IMR-90 (cell line): ENCODE data around the gene EPB41L2. TPM values are rescaled to one million over a fixed set of nuclear protein-coding genes. Genes with fewer than 3 reads are reported as not detected.
A peak's percentile ranks its signal among the peaks of the same experiment; 100 is the strongest.

Source experiments
- ATAC-seq: fragments of 200-7000 bp; cut with Tn5 transposase; 2 replicates; pipeline ENCODE4 v1.9.1; 2020; ENCODE audit warnings: low read depth, mild to moderate bottlenecking, moderate library complexity
- BruUV-seq: library from RNA; stranded (reverse); fragments of 400-500 nt; replicated peaks from 2 replicates; lab custom pipeline; 2021; lab: Mats Ljungman, UMichigan
- CTCF ChIA-PET: fragments of 300-600 bp; formaldehyde crosslinking; extraction: SDS; loops from one replicate; lab custom pipeline; 2021; ENCODE audit warnings: antibody characterized with exemption; lab: Yijun Ruan, JAX
- POLR2A ChIA-PET: fragments of 300-600 bp; sonication (Branson Sonifier 250); formaldehyde crosslinking; loops from one replicate; lab custom pipeline; 2022; ENCODE audit warnings: antibody characterized with exemption; ENCODE audit not compliant: unreplicated experiment; lab: Charles Lee
- DNase-seq: peaks from one replicate; pipeline ENCODE4 v3.0.0; 2013
- H2AFZ ChIP-seq: replicated peaks from 2 replicates; pipeline ENCODE3; 2013; ENCODE audit warnings: low read length, mild to moderate bottlenecking; ENCODE audit not compliant: poor library complexity
- H2AK5ac ChIP-seq: 2 replicates; pipeline ENCODE4 v1.6.1; 2013; ENCODE audit warnings: low read depth, low read length, inconsistent platforms
- H2AK9ac ChIP-seq: replicated peaks from 2 replicates; pipeline ENCODE3; 2013; ENCODE audit warnings: mild to moderate bottlenecking, low read depth, low read length, moderate library complexity; ENCODE audit not compliant: poor library complexity
- H2BK120ac ChIP-seq: 2 replicates; pipeline ENCODE4 v1.6.1; 2013; ENCODE audit warnings: low read depth, low read length, inconsistent platforms
- H2BK15ac ChIP-seq: 3 replicates; pipeline ENCODE4 v1.6.1; 2013; ENCODE audit warnings: low read depth, low read length, inconsistent platforms
- H2BK20ac ChIP-seq: 2 replicates; pipeline ENCODE4 v1.6.1; 2013; ENCODE audit warnings: low read depth, mild to moderate bottlenecking, inconsistent platforms, low read length, moderate library complexity
- H2BK5ac ChIP-seq: 2 replicates; pipeline ENCODE4 v1.6.1; 2013; ENCODE audit warnings: mild to moderate bottlenecking, low read depth, low read length, inconsistent platforms; ENCODE audit not compliant: poor library complexity, severe bottlenecking
- H3K14ac ChIP-seq: replicated peaks from 2 replicates; pipeline ENCODE4 v1.6.1; 2013; ENCODE audit warnings: low read depth, low read length, inconsistent platforms
- H3K18ac ChIP-seq: 2 replicates; pipeline ENCODE4 v1.6.1; 2013; ENCODE audit warnings: low read depth, low read length, control low read depth
- H3K23ac ChIP-seq: 2 replicates; pipeline ENCODE4 v1.6.1; 2013; ENCODE audit warnings: low read depth, low read length, inconsistent platforms
- H3K27ac ChIP-seq: 2 replicates; pipeline ENCODE4 v1.5.1; 2013; ENCODE audit warnings: mild to moderate bottlenecking, control low read depth, low read length; ENCODE audit not compliant: insufficient read depth
- H3K27me3 ChIP-seq: 2 replicates; pipeline ENCODE4 v1.6.1; 2013; ENCODE audit warnings: low read length; ENCODE audit not compliant: control insufficient read depth, insufficient read depth
- H3K36me3 ChIP-seq: 2 replicates; pipeline ENCODE4 v1.6.1; 2013; ENCODE audit warnings: low read length, mixed read lengths; ENCODE audit not compliant: control insufficient read depth, insufficient read depth
- H3K4ac ChIP-seq: 2 replicates; pipeline ENCODE4 v1.6.1; 2013; ENCODE audit warnings: low read depth, low read length, inconsistent platforms
- H3K4me1 ChIP-seq: 2 replicates; pipeline ENCODE4 v1.6.1; 2013; ENCODE audit warnings: low read length, mixed read lengths; ENCODE audit not compliant: control insufficient read depth, insufficient read depth
- H3K4me2 ChIP-seq: 2 replicates; pipeline ENCODE4 v1.6.1; 2013; ENCODE audit warnings: low read depth, mild to moderate bottlenecking, control low read depth, low read length, moderate library complexity
- H3K4me3 ChIP-seq: 2 replicates; pipeline ENCODE4 v1.5.1; 2013; ENCODE audit warnings: low read depth, mild to moderate bottlenecking, control low read depth, low read length, moderate library complexity; ENCODE audit not compliant: insufficient read depth
- H3K56ac ChIP-seq: 2 replicates; pipeline ENCODE4 v1.6.1; 2013; ENCODE audit warnings: low read length, inconsistent platforms; ENCODE audit not compliant: insufficient read depth; ENCODE audit errors: extremely low read depth
- H3K79me1 ChIP-seq, 2 experiments: 2 replicates each; pipeline ENCODE4 v1.6.1; 2013; ENCODE audit warnings: low read length in 2 of 2, inconsistent platforms in 1 of 2, low read depth in 1 of 2
- H3K9ac ChIP-seq: 2 replicates; pipeline ENCODE4 v1.6.1; 2013; ENCODE audit warnings: low read depth, low read length, control low read depth
- H3K9me1 ChIP-seq: 2 replicates; pipeline ENCODE4 v1.6.1; 2013; ENCODE audit warnings: low read length, inconsistent platforms; ENCODE audit not compliant: insufficient read depth
- H3K9me3 ChIP-seq: 2 replicates; pipeline ENCODE4 v1.6.1; 2013; ENCODE audit warnings: low read length; ENCODE audit not compliant: control insufficient read depth, insufficient read depth
- H4K20me1 ChIP-seq: 2 replicates; pipeline ENCODE4 v1.6.1; 2013; ENCODE audit warnings: low read length, inconsistent platforms; ENCODE audit not compliant: insufficient read depth
- H4K5ac ChIP-seq: 2 replicates; pipeline ENCODE4 v1.6.1; 2013; ENCODE audit warnings: mild to moderate bottlenecking, low read depth, low read length, control low read depth
- H4K8ac ChIP-seq, 2 experiments: 2 replicates each; pipeline ENCODE4 v1.6.1; 2013; ENCODE audit warnings: low read depth in 2 of 2, low read length in 2 of 2, control low read depth in 1 of 2, inconsistent platforms in 1 of 2
- H4K91ac ChIP-seq: 2 replicates; pipeline ENCODE4 v1.6.1; 2013; ENCODE audit warnings: low read depth, low read length, inconsistent platforms; ENCODE audit not compliant: insufficient read depth
- BHLHE40 ChIP-seq: fragments of 150-350 bp; IDR thresholded peaks from 2 replicates; pipeline ENCODE4 v1.6.1; 2016; ENCODE audit warnings: mild to moderate bottlenecking, low read depth, low read length
- MAFK ChIP-seq: IDR thresholded peaks from 2 replicates; pipeline ENCODE4 v1.6.1; 2012; ENCODE audit warnings: low read depth, low read length, improper control_type of control experiment
- MAZ ChIP-seq: IDR thresholded peaks from 2 replicates; pipeline ENCODE4 v1.6.1; 2012; ENCODE audit warnings: low read depth, mild to moderate bottlenecking, low read length, improper control_type of control experiment, moderate library complexity, borderline replicate concordance
- MXI1 ChIP-seq: IDR thresholded peaks from 2 replicates; pipeline ENCODE4 v1.6.1; 2012; ENCODE audit warnings: low read depth, mild to moderate bottlenecking, low read length, moderate library complexity, borderline replicate concordance
- NFE2L2 ChIP-seq: fragments of 150-350 bp; IDR thresholded peaks from 2 replicates; pipeline ENCODE4 v1.6.1; 2016; ENCODE audit warnings: low read depth, mild to moderate bottlenecking, low read length
- RCOR1 ChIP-seq: IDR thresholded peaks from 2 replicates; pipeline ENCODE4 v1.6.1; 2012; ENCODE audit warnings: mild to moderate bottlenecking, low read length, improper control_type of control experiment; ENCODE audit not compliant: insufficient replicate concordance
- USF2 ChIP-seq: fragments of 150-350 bp; IDR thresholded peaks from 2 replicates; pipeline ENCODE4 v1.6.1; 2017; ENCODE audit warnings: mild to moderate bottlenecking, antibody characterized with exemption, low read length, low read depth
- WGBS, 2 experiments: methylation state at CpG; one replicate each; pipeline versions ENCODE4 v1.1.5 to v1.1.7; 2013; ENCODE audit warnings: missing lambda C conversion rate in 2 of 2; ENCODE audit not compliant: insufficient read length in 1 of 2; ENCODE audit errors: extremely low coverage in 2 of 2; 5-methylcytosine and 5-hydroxymethylcytosine counted together
- dilution Hi-C: fragments of 300-500 bp; cut with HindIII; formaldehyde crosslinking; loops from one replicate; pipeline ENCODE4 v1.14.3; 2018; ENCODE audit warnings: low sequenced_read_pairs; ENCODE audit not compliant: unreplicated experiment
- in situ Hi-C: fragments of 300-500 bp; cut with MboI; formaldehyde crosslinking; loops from 3 replicates; pipeline ENCODE4 v1.14.3; 2019; ENCODE audit warnings: low sequenced_read_pairs, inconsistent platforms, mixed read lengths
- intact Hi-C: fragments of 100-400 bp; cut with micrococcal nuclease; formaldehyde crosslinking; loops from 2 replicates; pipeline ENCODE4 v1.10.0; 2022
- polyA plus RNA-seq, 3 experiments: library from polyadenylated mRNA; depleted of rRNA; stranded (reverse); fragments of >200 nt; gene quantifications; 2 replicates each; pipeline ENCODE4 v1.2.3, GENCODE V29; 2012; ENCODE audit warnings: low replicate concordance in 1 of 3
- total RNA-seq: library from RNA; depleted of rRNA; stranded (reverse); fragments of >200 nt; gene quantifications from 2 replicates; pipeline ENCODE4 v1.2.3, GENCODE V29; 2012

Gene EPB41L2
- total and polyA plus RNA-seq, 2 of the 4 experiments (the other 2 are of a cell fraction): 85.7 to 99.8 TPM

- Histone ChIP-seq H3K79me1 (no peaks in the 10 kb centered on the region), H3K56ac (no peak overlapping the region), H2BK20ac (no peak overlapping the region), H3K4me2 (no peak overlapping the region), H2BK15ac (no peak overlapping the region), H2AFZ (peak overlapping the region; percentile 32), H2AK9ac (no peak overlapping the region), H2BK5ac (no peak overlapping the region), H3K4ac (no peak overlapping the region), H3K9ac (no peak overlapping the region), H3K27ac (no peak overlapping the region), H4K20me1 (no peaks in the 10 kb centered on the region), H3K23ac (no peak overlapping the region), H4K91ac (no peak overlapping the region), H4K5ac (no peak overlapping the region), H2BK120ac (no peak overlapping the region), H2AK5ac (peak overlapping the region; percentile 24; the same call in 1 of the 2 replicates), H3K36me3 (no peaks in the 10 kb centered on the region), H3K9me3 (0 out of 2 replicates have a peak, but pooled peaks cover 2% of the 10 kb centered on the region), H3K18ac (no peak overlapping the region), H3K9me1 (0 out of 2 replicates have a peak, but pooled peaks cover 3% of the 10 kb centered on the region), H3K4me3 (no peak overlapping the region), H3K27me3 (no peaks in the 10 kb centered on the region), H3K4me1 (no peaks in the 10 kb centered on the region), H4K8ac (no peak overlapping the region), H3K14ac (no peak overlapping the region)
- intact Hi-C loops (no loop called here), in situ Hi-C loops (no loop called here), dilution Hi-C loops (no loop called here)
- TF ChIP-seq USF2 (no peak), RCOR1 (no peak), MAZ (no peak), BHLHE40 (no peak), MAFK (no peak), MXI1 (no peak), NFE2L2 (no peak)
- ATAC-seq: no peak
- WGBS, 2 experiments: 96% methylated on average over 2 of the region's 2 CpGs; no CpG with 5 or more reads in 1 of the 2 experiments
- CTCF ChIA-PET: interaction anchor here (1.2 kb wide), 1 partner anchor 11 kb away, joined by 3 read pairs; no protein-coding TSS in a partner anchor
- no peak for DNase-seq
- POLR2A ChIA-PET: no interaction called here
- BruUV-seq: no TSS peak
Measured at GRCh38 chr6:131084982-131085381, 21.9 kb upstream of the EPB41L2 start.
